ENCODE results near the gene NOVA2.

Gene NOVA2

GRCh38 chr19:45929247-45929646 lies 44.4 kb downstream of the NOVA2 start:
- no peak for DNase-seq

- DNase-seq, result peak in 57 of 58 donors; percentile 6 to 89 (median 73)
Measured at GRCh38 chr19:45927565-45928261, 46.0 kb downstream of the NOVA2 start.

GRCh38 chr19:45924891-45925447 lies 48.7 kb downstream of the NOVA2 start:
- DNase-seq, result no peak

- no peak for DNase-seq
Measured at GRCh38 chr19:45922281-45922680, 51.4 kb downstream of the NOVA2 start.

- no peak for DNase-seq
Measured at GRCh38 chr19:45920458-45920857, 53.2 kb downstream of the NOVA2 start.

- peak in 35 of 58 donors; percentile 6 to 82 (median 37) for DNase-seq
Measured at GRCh38 chr19:45919678-45920077, 54.0 kb downstream of the NOVA2 start.

- DNase-seq, result no peak
Measured at GRCh38 chr19:45918721-45919120, 54.9 kb downstream of the NOVA2 start.

- peak in 9 of 58 donors; percentile 15 to 72 (median 33) for DNase-seq
Measured at GRCh38 chr19:45917421-45918091, 56.1 kb downstream of the NOVA2 start.

GRCh38 chr19:45913874-45914830 lies 59.5 kb downstream of the NOVA2 start, which contains the start of gene NANOS2:
TSS of gene NANOS2 (minus strand) at chr19:45914778. CDS start at chr19:45914693, 85 bp downstream.
- peak in 1 of 58 donors; percentile 6 for DNase-seq

GRCh38 chr19:45911291-45911690 lies 62.4 kb downstream of the NOVA2 start:
- no peak for DNase-seq

GRCh38 chr19:45908956-45909355 lies 64.7 kb downstream of the NOVA2 start:
- no peak for DNase-seq

GRCh38 chr19:45906221-45906620 lies 67.4 kb downstream of the NOVA2 start:
- no peak for DNase-seq

GRCh38 chr19:45905011-45905410 lies 68.7 kb downstream of the NOVA2 start:
- no peak for DNase-seq

GRCh38 chr19:45902651-45903625 lies 70.7 kb downstream of the NOVA2 start:
- DNase-seq, result peak; percentile 75 to 99 (median 96)

- peak in 1 of 58 donors; percentile 42 for DNase-seq
Measured at GRCh38 chr19:45901912-45902650, 71.6 kb downstream of the NOVA2 start, which contains the start of gene MYPOP. TSS of gene MYPOP (minus strand) at chr19:45902613. CDS start at chr19:45901773, 840 bp downstream.

GRCh38 chr19:45901432-45901911 lies 72.2 kb downstream of the NOVA2 start:
- peak in 3 of 58 donors; percentile 5 to 15 (median 12) for DNase-seq

- DNase-seq, result no peak
Measured at GRCh38 chr19:45900738-45901431, 72.8 kb downstream of the NOVA2 start.

- no peak for DNase-seq
Measured at GRCh38 chr19:45899919-45900589, 73.6 kb downstream of the NOVA2 start.

Measured in anterior cingulate cortex (tissue), 58 donors.